Measurements from ENCODE around the gene DOC2B. TPM values are rescaled to one million over a fixed set of nuclear protein-coding genes. Genes with fewer than 3 reads are reported as not detected.

Gene DOC2B
- total RNA-seq, 1 experiment from 2014 or later = 31.4 TPM

Other genes with a start within 250 kb of the DOC2B start
- not detected in 2 replicates for gene SCGB1C2, start 44.1 kb downstream of the DOC2B start, total RNA-seq (2014; rRNA removed; shearing (Covaris generic))
- gene RPH3AL, start 171.2 kb upstream of the DOC2B start, total RNA-seq (2014; rRNA removed; shearing (Covaris generic)) = 34.8 and 39.9 TPM in 2 replicates

All from NCI-H460 (cell line).